Fibroblast of the aortic adventitia (primary cell): Measurements from ENCODE around the gene JARID2. TPM values are rescaled to one million over a fixed set of nuclear protein-coding genes. Genes with fewer than 3 reads are reported as not detected.
A peak's percentile ranks its signal among the peaks of the same experiment; 100 is the strongest.

Experiments
- DNase-seq: peaks from one replicate; pipeline ENCODE4 v3.0.0-alpha.2; 2010; ENCODE audit warnings: low read depth
- H3K4me3 ChIP-seq: 2 replicates; pipeline ENCODE4 v1.5.1; 2011; ENCODE audit warnings: low read depth, mild to moderate bottlenecking, control low read depth, low read length, moderate library complexity
- total RNA-seq: library from RNA; depleted of rRNA; stranded (reverse); fragments of >200 nt; gene quantifications from 2 replicates; pipeline ENCODE4 v1.2.3, GENCODE V29; 2012; ENCODE audit warnings: low replicate concordance
- TF ChIP-seq, protein P1 (sequence below): IDR thresholded peaks from 2 replicates; pipeline ENCODE4 v1.5.1; 2011; ENCODE audit warnings: mild to moderate bottlenecking, low read length, control low read depth, inconsistent platforms; ENCODE audit not compliant: insufficient read depth

Gene JARID2
- total RNA-seq, 1 donor, result 8.3 TPM

DNA sequence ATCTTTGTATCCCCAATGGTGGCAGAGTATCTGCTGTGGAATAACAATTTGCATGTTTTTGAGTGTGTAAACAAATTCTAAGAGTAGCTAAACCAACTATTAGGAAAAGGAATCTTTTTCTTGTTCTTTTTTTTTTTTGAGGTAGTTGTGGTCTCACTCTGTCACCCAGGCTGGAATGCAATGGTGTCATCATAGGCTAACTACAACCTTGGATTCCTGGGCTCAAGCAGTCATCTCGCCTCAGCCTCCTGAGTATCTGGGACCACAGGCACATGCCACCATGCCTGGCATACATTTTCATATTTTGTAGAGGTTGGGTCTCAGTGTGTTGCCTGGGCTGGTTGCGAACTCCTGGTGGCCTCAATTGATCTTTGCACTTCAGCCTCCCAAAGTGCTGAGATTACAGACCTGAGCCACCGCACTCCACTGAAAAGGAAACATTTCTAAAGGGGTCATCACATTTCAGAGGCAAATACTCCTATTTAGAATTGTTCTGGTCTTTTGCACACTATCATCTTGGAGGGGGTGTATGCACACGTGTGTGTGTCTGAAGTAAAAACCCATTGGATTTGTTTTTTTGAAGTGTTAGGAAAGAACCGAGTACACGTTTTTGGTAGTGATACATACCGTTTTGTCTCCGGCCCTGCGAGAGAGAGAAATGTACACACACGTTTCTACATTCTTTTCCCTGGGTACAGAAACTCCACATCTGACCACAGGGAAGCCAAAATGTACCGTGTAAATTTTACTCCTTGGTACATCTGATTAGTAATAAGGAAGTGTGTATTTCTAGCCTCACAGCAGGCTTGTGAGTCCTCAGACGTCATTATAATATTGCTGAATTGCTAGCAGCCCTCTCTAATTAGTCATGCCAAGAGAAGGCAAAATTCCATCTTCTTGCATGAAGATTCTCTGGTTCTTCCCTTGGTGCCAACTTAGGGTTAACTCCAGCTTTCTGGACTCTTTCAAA is 183.6 kb downstream of the JARID2 start:
- no peak overlapping the region for H3K4me3 ChIP-seq
- peak; percentile 34 for DNase-seq
- TF ChIP-seq, protein P1, sequence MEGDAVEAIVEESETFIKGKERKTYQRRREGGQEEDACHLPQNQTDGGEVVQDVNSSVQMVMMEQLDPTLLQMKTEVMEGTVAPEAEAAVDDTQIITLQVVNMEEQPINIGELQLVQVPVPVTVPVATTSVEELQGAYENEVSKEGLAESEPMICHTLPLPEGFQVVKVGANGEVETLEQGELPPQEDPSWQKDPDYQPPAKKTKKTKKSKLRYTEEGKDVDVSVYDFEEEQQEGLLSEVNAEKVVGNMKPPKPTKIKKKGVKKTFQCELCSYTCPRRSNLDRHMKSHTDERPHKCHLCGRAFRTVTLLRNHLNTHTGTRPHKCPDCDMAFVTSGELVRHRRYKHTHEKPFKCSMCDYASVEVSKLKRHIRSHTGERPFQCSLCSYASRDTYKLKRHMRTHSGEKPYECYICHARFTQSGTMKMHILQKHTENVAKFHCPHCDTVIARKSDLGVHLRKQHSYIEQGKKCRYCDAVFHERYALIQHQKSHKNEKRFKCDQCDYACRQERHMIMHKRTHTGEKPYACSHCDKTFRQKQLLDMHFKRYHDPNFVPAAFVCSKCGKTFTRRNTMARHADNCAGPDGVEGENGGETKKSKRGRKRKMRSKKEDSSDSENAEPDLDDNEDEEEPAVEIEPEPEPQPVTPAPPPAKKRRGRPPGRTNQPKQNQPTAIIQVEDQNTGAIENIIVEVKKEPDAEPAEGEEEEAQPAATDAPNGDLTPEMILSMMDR, result no peak

DNA sequence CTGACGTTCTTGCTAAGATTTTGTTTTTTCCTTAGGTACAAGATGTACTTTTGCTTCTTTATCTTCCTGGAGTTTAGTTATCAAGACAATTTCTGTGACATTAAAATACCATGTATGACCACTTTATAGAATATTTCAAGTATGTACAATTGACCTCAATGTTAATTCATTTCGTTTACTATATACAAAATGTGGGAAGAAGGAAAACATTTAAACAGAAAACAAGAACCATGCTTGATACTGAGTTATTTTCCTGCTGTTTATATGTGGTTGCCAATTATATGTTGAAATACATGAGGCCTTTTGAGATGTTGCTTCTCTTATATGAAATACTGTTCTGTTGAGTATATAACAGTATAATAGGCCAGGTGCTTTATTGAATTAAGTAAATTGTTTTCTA is 184.3 kb downstream of the JARID2 start:
- no peak overlapping the region for H3K4me3 ChIP-seq
- no peak for DNase-seq
- TF ChIP-seq, protein P1, result no peak

DNA sequence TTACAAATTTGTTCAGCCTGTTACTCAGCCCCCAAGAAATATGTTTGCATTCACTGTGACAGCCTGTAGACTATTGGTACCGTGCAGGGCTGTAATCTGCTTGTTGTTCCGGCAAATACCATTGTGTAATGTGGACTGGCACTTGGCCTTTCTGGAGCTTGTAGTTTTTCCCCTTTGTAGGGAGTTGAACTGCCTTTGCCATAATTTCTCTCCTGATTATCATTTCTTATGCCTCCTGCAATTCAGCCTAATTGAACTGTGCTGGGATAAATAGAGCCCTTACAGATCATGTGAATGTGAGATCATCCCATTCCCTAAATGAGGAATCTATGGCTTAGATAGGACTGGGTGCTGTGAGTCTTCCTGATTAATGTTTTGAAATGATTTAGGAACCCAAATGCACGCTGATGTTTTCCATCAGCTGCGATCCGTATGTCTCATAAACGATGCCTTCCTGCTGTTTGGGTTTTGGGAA is 185.1 kb downstream of the JARID2 start:
- TF ChIP-seq, protein P1, result no peak
- peak; percentile 32 for DNase-seq
- H3K4me3 ChIP-seq, result no peak overlapping the region

DNA sequence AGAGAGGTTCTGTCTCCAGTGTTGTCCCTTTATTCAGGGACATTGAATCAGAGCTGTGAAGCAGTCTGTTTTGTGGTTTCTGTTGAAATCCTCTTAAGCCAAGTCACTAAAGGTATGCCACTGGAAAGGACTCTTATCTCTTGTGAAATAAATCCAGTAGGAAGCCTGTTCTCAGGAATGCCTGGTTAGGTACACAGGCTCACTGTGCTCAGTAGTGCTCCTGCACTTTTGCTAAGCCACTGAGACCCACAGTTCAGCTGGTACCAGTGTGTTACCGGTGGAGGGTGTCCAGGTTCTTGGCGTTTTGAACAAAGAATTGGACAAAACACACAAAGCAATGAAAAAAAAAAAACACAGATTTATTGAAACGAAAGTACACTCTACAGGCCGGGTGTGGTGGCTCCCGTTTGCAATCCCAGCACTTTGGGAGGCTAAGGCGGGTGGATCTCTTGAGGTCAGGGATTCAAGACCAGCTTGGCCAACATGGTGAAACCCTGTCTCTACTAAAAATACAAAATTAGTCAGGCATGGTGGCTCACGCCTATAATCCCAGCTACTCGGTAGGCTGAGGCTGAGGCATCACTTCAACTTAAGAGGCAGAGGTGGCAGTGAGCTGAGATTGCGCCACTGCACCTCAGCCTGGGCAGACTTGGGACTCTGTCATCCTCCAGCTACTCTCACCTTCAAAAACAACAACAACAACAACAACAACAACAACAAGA is 186.1 kb downstream of the JARID2 start:
- peak; percentile 54 for DNase-seq
- TF ChIP-seq, protein P1, result no peak
- H3K4me3 ChIP-seq, result no peak overlapping the region

DNA sequence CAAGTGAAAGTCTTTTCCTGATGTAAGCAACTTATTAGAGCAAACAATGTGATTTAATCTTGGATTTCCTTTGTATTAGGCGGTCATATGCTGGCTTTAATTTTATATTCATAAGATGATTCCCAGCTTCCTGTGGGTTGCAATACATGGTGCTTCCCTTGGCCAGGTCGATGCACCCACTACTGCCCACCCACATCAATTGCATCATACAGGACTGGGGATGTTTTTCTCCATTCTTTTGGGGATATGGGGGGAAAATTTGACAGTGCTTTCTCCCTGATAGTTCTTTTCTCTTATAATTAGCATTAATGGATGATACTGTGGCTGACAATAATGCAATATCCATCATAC is 187.6 kb downstream of the JARID2 start:
- DNase-seq, result no peak
- H3K4me3 ChIP-seq, result no peak overlapping the region
- TF ChIP-seq, protein P1, result no peak

DNA sequence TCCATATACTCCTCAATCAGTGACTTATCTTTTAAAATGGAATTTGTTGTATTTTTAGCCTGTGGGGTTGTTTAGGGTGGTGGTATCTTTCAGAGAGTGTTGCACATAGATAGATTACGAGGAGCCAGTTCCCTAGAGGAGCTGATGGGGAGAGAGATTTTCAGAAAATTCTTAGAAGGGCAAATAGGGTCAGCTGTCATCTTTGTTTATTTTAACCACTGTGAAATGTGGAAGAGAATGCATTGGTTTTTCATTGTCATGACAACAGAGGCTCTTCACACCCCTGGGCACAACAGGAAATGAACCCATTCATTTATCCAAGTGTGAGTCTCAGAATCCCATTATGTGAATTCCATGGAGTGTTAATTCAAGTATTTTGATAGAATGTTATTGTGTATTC is 188.4 kb downstream of the JARID2 start:
- DNase-seq, result no peak
- TF ChIP-seq, protein P1, result no peak
- H3K4me3 ChIP-seq, result no peak overlapping the region
